Fibroblast of peridontal ligament (primary cell): ENCODE measurements around the gene OR51B6.
"Not testable (repeated sequence)": the region's sequence is repeated elsewhere in the genome, so short reads cannot be mapped to it uniquely, and the experiment has no call there.

ENCODE experiments used
- DNase-seq: peaks from one replicate; pipeline ENCODE4 v3.0.0-alpha.2; 2010; ENCODE audit errors: extremely low read depth

Gene OR51B6

GRCh38 chr11:5351208-5351607 is at the start of gene OR51B6:
OR51B6 (plus strand) TSS chr11:5351508; CDS start chr11:5351508, 0 bp downstream.
- no peak for DNase-seq

GRCh38 chr11:5301846-5302245 is 49.5 kb upstream of the OR51B6 start, which contains the start of gene OR51B4:
OR51B4 (minus strand) TSS chr11:5301946; CDS start chr11:5301946, 0 bp downstream.
- DNase-seq: no peak

- no peak for DNase-seq
Observed at GRCh38 chr11:5303626-5304025, 47.7 kb upstream of the OR51B6 start.

- no peak for DNase-seq
Observed at GRCh38 chr11:5304046-5304445, 47.3 kb upstream of the OR51B6 start.

- peak; percentile 58 for DNase-seq
Observed at GRCh38 chr11:5307256-5308019, 43.9 kb upstream of the OR51B6 start.

- DNase-seq: no peak
Observed at GRCh38 chr11:5310423-5310822, 40.9 kb upstream of the OR51B6 start.

GRCh38 chr11:5313326-5314023 is 37.8 kb upstream of the OR51B6 start:
- DNase-seq: not testable (repeated sequence)

- no peak for DNase-seq
Observed at GRCh38 chr11:5317292-5317691, 34.0 kb upstream of the OR51B6 start.

GRCh38 chr11:5324197-5324596 is 27.1 kb upstream of the OR51B6 start, which contains the start of gene OR51B2:
OR51B2 (minus strand) TSS chr11:5324297; CDS start chr11:5324297, 0 bp downstream.
- DNase-seq: no peak

- DNase-seq: no peak
Observed at GRCh38 chr11:5335170-5335569, 16.1 kb upstream of the OR51B6 start.

- peak; percentile 47 for DNase-seq
Observed at GRCh38 chr11:5336331-5336730, 15.0 kb upstream of the OR51B6 start.

- DNase-seq: not testable (repeated sequence)
Observed at GRCh38 chr11:5337253-5337652, 14.1 kb upstream of the OR51B6 start.

- DNase-seq: no peak
Observed at GRCh38 chr11:5339771-5340322, 11.5 kb upstream of the OR51B6 start.

- DNase-seq: peak; percentile 13
Observed at GRCh38 chr11:5343474-5344335, 7.6 kb upstream of the OR51B6 start, which contains the start of gene OR51B5. OR51B5 (minus strand) TSS chr11:5343524; CDS start chr11:5343524, 0 bp downstream.

GRCh38 chr11:5345831-5346230 is 5.5 kb upstream of the OR51B6 start:
- no peak for DNase-seq

GRCh38 chr11:5348551-5349194 is 2.6 kb upstream of the OR51B6 start:
- DNase-seq: no peak

GRCh38 chr11:5349550-5349949 is 1.8 kb upstream of the OR51B6 start:
- DNase-seq: no peak

GRCh38 chr11:5356031-5356430 is 4.7 kb downstream of the OR51B6 start:
- not testable (repeated sequence) for DNase-seq

GRCh38 chr11:5362017-5362625 is 10.8 kb downstream of the OR51B6 start:
- no peak for DNase-seq

GRCh38 chr11:5363679-5364078 is 12.4 kb downstream of the OR51B6 start:
- DNase-seq: no peak

- DNase-seq: peak; percentile 85
Observed at GRCh38 chr11:5364214-5364613, 12.9 kb downstream of the OR51B6 start.
